ENCODE data around the gene SMOC2. TPM values are rescaled to one million over a fixed set of nuclear protein-coding genes. Genes with fewer than 3 reads are reported as not detected.

Gene SMOC2
- total and polyA plus RNA-seq, 12 donors = 6.6 to 39.1 (median 17.6) TPM

- no peak for TF ChIP-seq CTCF (IDR thresholded peaks at IDR 0.05)
- WGBS, 2 donors = 82 to 83% methylated on average over 17 of the region's 17 CpGs
- ATAC-seq (peak in 1 of 8 donors; percentile 23), DNase-seq (no peak)
- peaks cover 0 to 22% (median 12%) of the 10 kb centered on the region in 7 donors for H3K27me3 ChIP-seq
- H3K27ac ChIP-seq = peak overlapping the region in 1 of 10 donors; percentile 19
- no peaks in the 10 kb centered on the region for H3K9me3 ChIP-seq
- peaks cover 0 to 12% (median 0%) of the 10 kb centered on the region in 9 donors for H3K4me1 ChIP-seq
- intact Hi-C loops (cut with DNase I) = loop anchor here in 1 of 10 donors (10.0 kb wide), 1 partner anchor 109 kb away; no protein-coding TSS in a partner anchor
- H3K4me3 ChIP-seq = no peak overlapping the region
- no peaks in the 10 kb centered on the region for H3K36me3 ChIP-seq
These were observed 133.2 kb downstream of the SMOC2 start for GRCh38 chr6:168574075-168574698.

DNA sequence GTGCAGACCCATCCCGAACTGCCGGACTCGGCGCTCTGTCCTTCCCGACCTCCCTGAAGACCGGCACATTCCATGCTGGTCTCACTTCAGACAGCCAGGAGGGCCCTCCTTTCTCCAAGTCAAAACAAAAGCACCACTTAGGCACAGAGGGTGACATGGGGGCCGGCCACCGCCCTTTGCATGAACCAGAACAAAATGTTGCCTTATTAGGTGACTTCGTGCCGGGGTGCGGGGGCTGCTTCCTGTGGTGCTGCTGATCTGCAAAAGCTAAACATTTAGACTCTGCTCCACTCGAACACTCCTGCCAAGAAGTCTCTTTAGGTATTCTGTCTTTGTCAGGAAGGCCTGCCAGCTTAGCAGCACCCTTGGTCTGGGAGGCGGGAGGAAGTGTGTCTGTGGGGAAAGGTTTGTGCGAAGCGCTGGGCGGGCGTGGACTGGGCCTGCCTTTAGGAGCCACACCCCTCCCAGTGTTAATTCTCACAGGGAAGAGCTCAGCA lies 133.8 kb downstream of the SMOC2 start:
- Histone ChIP-seq H3K4me1 (peaks cover 0 to 12% (median 0%) of the 10 kb centered on the region in 9 donors), H3K4me3 (no peak overlapping the region), H3K27me3 (peaks cover 0 to 22% (median 12%) of the 10 kb centered on the region in 7 donors), H3K27ac (peak overlapping the region in 1 of 10 donors; percentile 19), H3K36me3 (no peaks in the 10 kb centered on the region), H3K9me3 (no peaks in the 10 kb centered on the region)
- 55 to 59% methylated on average over 17 of the region's 17 CpGs for whole genome bisulfite sequencing, 2 donors
- TF ChIP-seq CTCF (IDR thresholded peaks at IDR 0.05) = no peak
- intact Hi-C loops (cut with DNase I) = loop anchor here in 1 of 10 donors (10.0 kb wide), 1 partner anchor 110 kb away; no protein-coding TSS in a partner anchor
- DNase-seq (peak in 1 of 2 donors; percentile 32), ATAC-seq (peak in 7 of 8 donors; percentile 52 to 76 (median 59))

DNA sequence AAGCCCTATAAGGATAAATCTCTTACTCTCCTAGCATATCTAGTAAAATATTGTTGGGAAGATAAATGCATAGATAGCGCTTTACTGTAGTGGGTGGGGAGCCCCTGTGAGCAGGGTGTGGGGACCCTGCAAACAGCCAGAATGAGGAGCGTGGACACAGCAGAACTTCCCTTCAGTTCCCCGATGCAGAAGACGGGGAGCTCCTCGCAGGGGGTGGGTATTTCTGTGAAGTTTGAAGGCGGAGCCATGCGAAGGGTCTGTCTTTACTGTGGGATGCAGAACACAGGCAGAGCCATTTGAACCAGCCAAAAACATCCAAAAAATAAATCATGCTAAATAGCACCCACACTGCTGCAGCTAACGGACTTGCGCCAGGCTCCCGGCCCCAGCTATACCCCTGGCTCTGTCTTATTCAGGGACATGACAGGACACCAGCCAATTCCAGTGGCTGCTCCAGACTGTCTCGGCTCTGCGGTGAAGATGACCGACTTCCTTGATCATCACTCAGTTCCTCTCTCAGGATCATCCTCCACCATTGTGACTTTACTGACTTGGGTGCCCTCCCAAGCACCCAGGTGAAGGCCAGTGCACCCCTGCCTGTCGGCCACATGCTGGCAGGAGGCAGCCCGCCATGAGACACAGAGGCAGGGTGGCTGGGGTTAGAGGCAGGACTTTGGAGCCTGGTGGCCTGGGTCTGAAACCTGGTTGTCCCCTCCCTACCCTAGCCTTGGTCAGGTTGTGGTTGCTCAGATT lies 134.5 kb downstream of the SMOC2 start:
- WGBS, 2 donors = 83 to 84% methylated on average over 15 of the region's 15 CpGs
- H3K27ac ChIP-seq = no peak overlapping the region
- H3K9me3 ChIP-seq = no peaks in the 10 kb centered on the region

More for the DNA sequence above, 134.5 kb downstream of the SMOC2 start:
- Histone ChIP-seq H3K4me3 (no peak overlapping the region), H3K4me1 (peaks cover 0 to 12% (median 0%) of the 10 kb centered on the region in 9 donors), H3K36me3 (no peaks in the 10 kb centered on the region), H3K27me3 (peaks cover 0 to 22% (median 12%) of the 10 kb centered on the region in 7 donors)
- DNase-seq (no peak), ATAC-seq (peak in 1 of 8 donors; percentile 15)
- intact Hi-C loops (cut with DNase I) = loop anchor here in 1 of 10 donors (10.0 kb wide), 1 partner anchor 111 kb away; no protein-coding TSS in a partner anchor
- TF ChIP-seq CTCF (IDR thresholded peaks at IDR 0.05) = no peak
